Endothelial cell of umbilical vein (primary cell): ENCODE measurements around the gene COL4A1. TPM values are rescaled to one million over a fixed set of nuclear protein-coding genes. Genes with fewer than 3 reads are reported as not detected.

Experiments
- BruUV-seq: library from RNA; stranded (reverse); fragments of 400-500 nt; replicated peaks from 2 replicates; lab custom pipeline; 2021; lab: Mats Ljungman, UMichigan
- CTCF ChIA-PET: fragments of 300-600, 350-600 bp; sonication (Branson Sonifier 250); formaldehyde crosslinking; loops from one replicate; lab custom pipeline; 2021; ENCODE audit warnings: antibody characterized with exemption, inconsistent platforms; lab: Charles Lee
- POLR2A ChIA-PET: fragments of 300-600, 350-600 bp; sonication (Branson Sonifier 250); formaldehyde crosslinking; loops from one replicate; lab custom pipeline; 2021; ENCODE audit warnings: antibody characterized with exemption, inconsistent platforms; lab: Charles Lee
- DNase-seq: peaks from one replicate; pipeline ENCODE4 v3.0.0-alpha.2; 2011; ENCODE audit warnings: low read depth, low spot score
- FAIRE-seq: peaks from 2 replicates; lab custom pipeline; 2011; peaks lifted over from hg19 to GRCh38; lab: Jason Lieb, UNC
- H2AFZ ChIP-seq: 2 replicates; pipeline ENCODE4 v1.6.0; 2012; ENCODE audit warnings: low read depth, low read length, control low read depth, inconsistent platforms
- H3K27ac ChIP-seq: 2 replicates; pipeline ENCODE4 v1.5.1; 2011; ENCODE audit warnings: low read depth, mild to moderate bottlenecking, control low read depth, low read length, moderate library complexity; ENCODE audit not compliant: insufficient read depth
- H3K27me3 ChIP-seq, 2 experiments: 2 replicates each; pipeline versions ENCODE4 v1.6.0 to v1.6.1; 2011; ENCODE audit warnings: low read length in 2 of 2, mixed read lengths in 1 of 2; ENCODE audit not compliant: control insufficient read depth in 2 of 2, insufficient read depth in 2 of 2
- H3K36me3 ChIP-seq, 2 experiments: 2 replicates in 1 of 2; 3 replicates in 1 of 2; pipeline ENCODE4 v1.5.1; 2011; ENCODE audit warnings: low read length in 2 of 2, mild to moderate bottlenecking in 1 of 2, moderate library complexity in 1 of 2; ENCODE audit not compliant: control insufficient read depth in 2 of 2, insufficient read depth in 2 of 2; ENCODE audit errors: extremely low read depth in 1 of 2
- H3K4me1 ChIP-seq: 3 replicates; pipeline ENCODE4 v1.5.1; 2011; ENCODE audit warnings: mild to moderate bottlenecking, low read length; ENCODE audit not compliant: control insufficient read depth, insufficient read depth; ENCODE audit errors: extremely low read depth
- H3K4me2 ChIP-seq: 2 replicates; pipeline ENCODE4 v1.6.1; 2011; ENCODE audit warnings: low read length, control low read depth, mixed read lengths; ENCODE audit not compliant: insufficient read depth
- H3K4me3 ChIP-seq, 3 experiments: fragments of 200-600 bp in 1 of 3; sonication (generic), shearing (Covaris generic) in 1 of 3; replicated peaks in 1 of 3; 2 replicates each; pipeline ENCODE4 v1.5.1; 2011 to 2016; ENCODE audit warnings: control low read depth in 3 of 3, low read length in 3 of 3, mild to moderate bottlenecking in 2 of 3, inconsistent platforms in 1 of 3, low read depth in 1 of 3, moderate library complexity in 1 of 3; ENCODE audit not compliant: insufficient read depth in 1 of 3
- H3K79me2 ChIP-seq: 2 replicates; pipeline ENCODE4 v1.6.0; 2012; ENCODE audit warnings: low read length, inconsistent platforms; ENCODE audit not compliant: control insufficient read depth, insufficient read depth
- H3K9ac ChIP-seq: replicated peaks from 2 replicates; pipeline ENCODE3; 2011; ENCODE audit warnings: low read length, control low read depth; ENCODE audit not compliant: insufficient read depth; ENCODE audit errors: extremely low read depth
- H3K9me1 ChIP-seq: replicated peaks from 3 replicates; pipeline ENCODE4 v1.6.0; 2011; ENCODE audit warnings: mild to moderate bottlenecking, low read length; ENCODE audit not compliant: control insufficient read depth, insufficient read depth; ENCODE audit errors: extremely low read depth
- H3K9me3 ChIP-seq: replicated peaks from 2 replicates; pipeline ENCODE4 v1.5.1; 2012; ENCODE audit warnings: low read length, inconsistent platforms; ENCODE audit not compliant: control insufficient read depth, insufficient read depth
- H4K20me1 ChIP-seq: replicated peaks from 2 replicates; pipeline ENCODE3; 2011; ENCODE audit warnings: mild to moderate bottlenecking, low read length; ENCODE audit not compliant: control insufficient read depth, insufficient read depth; ENCODE audit errors: extremely low read depth
- CTCF ChIP-seq, 2 donors: IDR thresholded peaks; 1 replicate in 1 of 2; 2 replicates in 1 of 2; pipeline ENCODE4 v1.5.1; 2011; ENCODE audit warnings: low read length in 2 of 2, mild to moderate bottlenecking in 2 of 2, moderate library complexity in 2 of 2, control low read depth in 1 of 2, inconsistent platforms in 1 of 2, low read depth in 1 of 2; ENCODE audit not compliant: insufficient read depth in 1 of 2; ENCODE audit errors: extremely low read depth in 1 of 2
- EZH2 ChIP-seq: IDR thresholded peaks from 2 replicates; pipeline ENCODE4 v1.6.1; 2012; ENCODE audit warnings: borderline replicate concordance, low read depth, mild to moderate bottlenecking, moderate library complexity, low read length, inconsistent platforms; ENCODE audit not compliant: severe bottlenecking
- FOS ChIP-seq: IDR thresholded peaks from 2 replicates; pipeline ENCODE4 v1.6.1; 2011; ENCODE audit warnings: mild to moderate bottlenecking, low read length, moderate library complexity, borderline replicate concordance; ENCODE audit not compliant: insufficient read depth
- GATA2 ChIP-seq: IDR thresholded peaks from 2 replicates; pipeline ENCODE4 v1.7.0; 2011; ENCODE audit warnings: low read depth, mild to moderate bottlenecking, moderate library complexity, mixed read lengths, low read length; ENCODE audit not compliant: insufficient read length, insufficient read depth
- JUN ChIP-seq: IDR thresholded peaks from 2 replicates; pipeline ENCODE4 v1.6.1; 2011; ENCODE audit warnings: borderline replicate concordance, low read depth; ENCODE audit not compliant: insufficient read length, insufficient read depth
- MAX ChIP-seq: IDR thresholded peaks from 2 replicates; pipeline ENCODE4 v1.6.1; 2011; ENCODE audit not compliant: insufficient read depth, insufficient read length
- MYC ChIP-seq: IDR thresholded peaks from one replicate; pipeline ENCODE4 v1.6.1; 2011; ENCODE audit warnings: mild to moderate bottlenecking, low read depth, low read length
- POLR2A ChIP-seq: IDR thresholded peaks from 2 replicates; pipeline ENCODE4 v1.6.1; 2012; ENCODE audit warnings: low read depth, mild to moderate bottlenecking, control low read depth, low read length
- POLR2AphosphoS5 ChIP-seq: IDR thresholded peaks from 2 replicates; pipeline ENCODE4 v1.6.1; 2012; ENCODE audit warnings: low read depth, mild to moderate bottlenecking, control low read depth, low read length, moderate library complexity; ENCODE audit not compliant: insufficient read depth
- dilution Hi-C: fragments of 300-500 bp; cut with MboI; formaldehyde crosslinking; loops from one replicate; pipeline ENCODE4 v1.15.0; 2019; ENCODE audit warnings: low sequenced_read_pairs; ENCODE audit not compliant: extremely low pct_ligation_motif_present
- intact Hi-C: fragments of 100-400 bp; cut with micrococcal nuclease; formaldehyde crosslinking; loops from one replicate; pipeline ENCODE4 v1.10.0; 2022
- polyA plus RNA-seq, 4 experiments: library from polyadenylated mRNA; depleted of rRNA in 3 of 4; stranded (reverse) in 3 of 4; unstranded in 1 of 4; fragments of >200 nt; gene quantifications; 2 replicates each; pipeline versions ENCODE4 v1.2.1 to v1.2.3, GENCODE V29; 2011 to 2012; ENCODE audit warnings: missing spikeins in 1 of 4
- total RNA-seq: library from RNA; stranded (reverse); gene quantifications from 2 replicates; pipeline ENCODE4 v1.2.3, GENCODE V29; 2021

The COL4A1 gene
- total and polyA plus RNA-seq, 2 donors (not counting 3 experiments of a cell fraction or from before 2014, with no cell fraction given) = 384 to 1,119 TPM

- no peak for FAIRE-seq
- Histone ChIP-seq H3K4me1 (peaks cover 19% of the 10 kb centered on the region), H3K9ac (no peak overlapping the region), H3K27ac (no peak overlapping the region), H3K9me3 (no peaks in the 10 kb centered on the region), H3K79me2 (peaks cover 20% of the 10 kb centered on the region), H2AFZ (no peak overlapping the region), H3K4me2 (no peak overlapping the region), H3K4me3 (no peak overlapping the region), H4K20me1 (no peaks in the 10 kb centered on the region), H3K9me1 (no peaks in the 10 kb centered on the region), H3K27me3 (no peaks in the 10 kb centered on the region), H3K36me3 (peaks cover 0 to 2% of the 10 kb centered on the region in 2 experiments)
- no peak for TF ChIP-seq JUN
- no peak for TF ChIP-seq MYC
- TF ChIP-seq EZH2 = no peak
- TF ChIP-seq CTCF (IDR thresholded peaks at IDR 0.05; ENCODE audit: extremely low read depth in 1 of 2, insufficient read depth in 1 of 2, low read depth in 1 of 2, low read length in 2 of 2) = no peak
- no peak for TF ChIP-seq GATA2
- TF ChIP-seq FOS = no peak
- no peak for TF ChIP-seq POLR2A
- no peak for TF ChIP-seq POLR2AphosphoS5
- TF ChIP-seq MAX = no peak
- dilution Hi-C loops (no loop called here), intact Hi-C loops (no loop called here)
- BruUV-seq = no TSS peak
- DNase-seq = no peak
- ChIA-PET CTCF (interaction anchor here (1.0 to 2.8 kb wide), 3 partner anchors 19 to 235 kb away, joined by 3 to 13 read pairs (median 4); no protein-coding TSS in a partner anchor), POLR2A (no interaction called here)
Measured at GRCh38 chr13:110220471-110220870, 86.5 kb downstream of the COL4A1 start.
